ENCODE data around the gene PPFIBP2. TPM values are rescaled to one million over a fixed set of nuclear protein-coding genes. Genes with fewer than 3 reads are reported as not detected.

Gene PPFIBP2
- total RNA-seq, 2 experiments from 2014 or later = 33.1 to 34.7 TPM

DNA sequence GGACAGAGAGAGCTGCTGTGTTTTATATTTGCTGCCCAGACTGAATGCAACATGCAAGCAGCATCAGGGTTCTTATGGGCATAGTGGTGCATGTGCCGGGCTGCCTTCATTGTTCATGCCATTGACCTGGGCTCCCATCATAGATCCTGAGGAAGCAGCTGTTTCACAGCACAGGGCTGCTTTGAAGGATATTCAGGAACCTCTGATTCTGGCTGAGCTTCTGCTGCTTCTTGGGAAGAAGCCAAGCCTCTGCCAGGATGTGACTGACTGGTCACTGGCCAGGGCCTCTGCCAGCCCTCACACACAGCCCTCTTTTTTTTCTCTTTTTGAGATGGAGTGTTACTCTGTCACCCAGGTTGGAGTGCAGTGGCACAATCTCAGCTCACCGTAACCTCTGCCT, 116.2 kb downstream of the PPFIBP2 start:
- DNase-seq = no peak
- CTCF ChIA-PET = interaction anchor here (0.6 to 1.9 kb wide), 4 partner anchors 8 to 1432 kb away, joined by 3 to 6 read pairs (median 4); no protein-coding TSS in a partner anchor
- Mint-ChIP-seq H3K36me3 (ENCODE audit: low read depth) (peaks cover 7% of the 10 kb centered on the region), H3K27me3 (no peaks in the 10 kb centered on the region), H3K4me1 (no peaks in the 10 kb centered on the region), H3K27ac (no peak overlapping the region), H3K4me3 (no peak overlapping the region), H3K9me3 (no peaks in the 10 kb centered on the region)
- POLR2A ChIA-PET = interaction anchor here (0.6 kb wide), 1 partner anchor 35 kb away, joined by 3 read pairs; no protein-coding TSS in a partner anchor

DNA sequence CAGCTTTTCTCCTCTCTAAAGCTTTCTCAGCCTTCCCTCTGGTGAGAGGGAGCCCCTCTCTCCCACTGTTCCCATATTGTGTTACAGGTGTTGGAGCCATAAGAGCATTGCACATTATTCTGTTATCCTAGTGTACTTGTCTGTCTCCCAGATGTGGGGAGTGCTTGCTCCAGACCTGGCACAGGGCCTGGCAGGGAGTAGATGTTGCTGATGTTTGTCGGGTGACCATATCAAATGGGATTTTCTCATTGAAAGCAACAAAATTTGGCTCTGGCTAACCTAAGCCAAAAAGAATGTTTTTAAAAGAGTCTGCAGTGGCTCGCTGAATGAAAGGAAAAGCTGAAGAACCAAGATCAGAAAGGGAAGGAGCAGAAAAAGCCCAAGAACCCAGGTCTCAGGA, 118.4 kb downstream of the PPFIBP2 start:
- peaks cover 7% of the 10 kb centered on the region for H3K36me3 Mint-ChIP-seq (ENCODE audit: low read depth)
- CTCF ChIA-PET = interaction anchor here (1.1 to 1.2 kb wide), 2 partner anchors 28 to 56 kb away, joined by 3 to 4 read pairs; no protein-coding TSS in a partner anchor
- no peak for DNase-seq
- no peaks in the 10 kb centered on the region for H3K9me3 Mint-ChIP-seq
- no peak overlapping the region for H3K4me3 Mint-ChIP-seq
- H3K27ac Mint-ChIP-seq = no peak overlapping the region
- no peaks in the 10 kb centered on the region for H3K4me1 Mint-ChIP-seq
- no peaks in the 10 kb centered on the region for H3K27me3 Mint-ChIP-seq
- POLR2A ChIA-PET = no interaction called here

DNA sequence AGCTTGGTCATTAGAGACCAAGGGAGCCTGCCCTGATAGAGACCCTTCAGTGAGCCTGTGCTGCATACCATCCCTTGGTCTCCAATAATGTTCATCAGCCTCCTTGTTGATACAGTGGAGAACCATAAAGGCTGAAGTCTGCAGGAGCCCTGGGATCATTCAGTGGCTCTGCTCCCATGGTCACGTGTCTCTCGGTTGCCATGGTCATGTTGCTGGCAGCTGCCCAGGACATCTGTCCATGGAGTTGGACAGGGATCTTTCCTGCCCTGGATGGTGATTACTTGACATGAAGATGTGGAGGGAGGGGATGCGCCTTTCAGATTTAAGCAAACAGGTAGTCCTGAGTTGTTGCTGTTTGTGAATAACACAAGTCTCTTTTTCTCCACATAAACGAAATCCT, 121.3 kb downstream of the PPFIBP2 start:
- ChIA-PET CTCF (no interaction called here), POLR2A (no interaction called here)
- H3K27me3 Mint-ChIP-seq = no peaks in the 10 kb centered on the region
- no peak overlapping the region for H3K27ac Mint-ChIP-seq
- no peak overlapping the region for H3K4me3 Mint-ChIP-seq
- H3K4me1 Mint-ChIP-seq = no peaks in the 10 kb centered on the region
- no peak for DNase-seq
- H3K36me3 Mint-ChIP-seq (ENCODE audit: low read depth) = peaks cover 7% of the 10 kb centered on the region
- no peaks in the 10 kb centered on the region for H3K9me3 Mint-ChIP-seq

DNA sequence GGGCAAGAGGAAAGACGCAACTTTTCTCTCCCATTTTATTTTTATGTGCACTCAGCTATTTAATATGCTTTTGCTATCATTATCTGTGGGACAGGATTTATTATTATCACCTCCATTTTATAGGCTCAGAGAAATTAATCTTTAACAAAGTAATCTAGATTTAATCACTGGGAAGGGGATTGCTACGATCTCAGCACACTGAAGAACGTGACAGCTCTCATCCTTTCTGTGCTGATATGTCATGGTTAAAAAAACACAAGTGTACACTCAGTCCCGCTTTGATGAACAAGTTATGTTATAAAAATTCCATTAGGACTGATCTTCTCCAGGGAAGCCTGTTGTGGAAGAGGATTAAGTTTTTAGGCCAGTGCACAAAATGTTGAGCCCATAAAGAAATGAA, 121.9 kb downstream of the PPFIBP2 start:
- DNase-seq = no peak
- Mint-ChIP-seq H3K36me3 (ENCODE audit: low read depth) (peaks cover 7% of the 10 kb centered on the region), H3K27me3 (no peaks in the 10 kb centered on the region), H3K27ac (no peak overlapping the region), H3K4me3 (no peak overlapping the region), H3K9me3 (no peaks in the 10 kb centered on the region), H3K4me1 (no peaks in the 10 kb centered on the region)
- ChIA-PET CTCF (no interaction called here), POLR2A (no interaction called here)

DNA sequence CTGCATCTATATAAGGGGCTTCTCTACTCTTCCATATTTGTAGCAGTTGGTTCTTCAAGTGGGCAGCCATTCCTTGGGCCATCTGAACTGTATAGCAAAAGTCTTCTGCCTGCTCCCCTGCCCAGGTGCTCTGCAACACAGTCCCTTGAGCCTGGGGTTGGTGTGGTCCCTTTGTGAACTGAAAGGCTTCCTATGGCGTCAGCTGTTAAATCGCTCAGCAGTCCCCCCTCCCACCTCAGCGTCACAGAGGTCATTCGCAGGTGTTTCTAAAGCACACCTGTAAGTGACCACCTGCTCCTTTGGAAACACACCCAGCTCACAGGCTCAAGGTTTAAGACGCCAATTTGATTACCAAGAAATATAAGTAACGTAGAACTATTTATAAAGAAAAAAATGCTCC, 122.6 kb downstream of the PPFIBP2 start:
- ChIA-PET CTCF (interaction anchor here (1.7 kb wide), 1 partner anchor 9 kb away, joined by 4 read pairs; no protein-coding TSS in a partner anchor), POLR2A (no interaction called here)
- Mint-ChIP-seq H3K4me3 (no peak overlapping the region), H3K9me3 (no peaks in the 10 kb centered on the region), H3K36me3 (ENCODE audit: low read depth) (peaks cover 7% of the 10 kb centered on the region), H3K4me1 (no peaks in the 10 kb centered on the region), H3K27me3 (no peaks in the 10 kb centered on the region), H3K27ac (no peak overlapping the region)
- DNase-seq = no peak

DNA sequence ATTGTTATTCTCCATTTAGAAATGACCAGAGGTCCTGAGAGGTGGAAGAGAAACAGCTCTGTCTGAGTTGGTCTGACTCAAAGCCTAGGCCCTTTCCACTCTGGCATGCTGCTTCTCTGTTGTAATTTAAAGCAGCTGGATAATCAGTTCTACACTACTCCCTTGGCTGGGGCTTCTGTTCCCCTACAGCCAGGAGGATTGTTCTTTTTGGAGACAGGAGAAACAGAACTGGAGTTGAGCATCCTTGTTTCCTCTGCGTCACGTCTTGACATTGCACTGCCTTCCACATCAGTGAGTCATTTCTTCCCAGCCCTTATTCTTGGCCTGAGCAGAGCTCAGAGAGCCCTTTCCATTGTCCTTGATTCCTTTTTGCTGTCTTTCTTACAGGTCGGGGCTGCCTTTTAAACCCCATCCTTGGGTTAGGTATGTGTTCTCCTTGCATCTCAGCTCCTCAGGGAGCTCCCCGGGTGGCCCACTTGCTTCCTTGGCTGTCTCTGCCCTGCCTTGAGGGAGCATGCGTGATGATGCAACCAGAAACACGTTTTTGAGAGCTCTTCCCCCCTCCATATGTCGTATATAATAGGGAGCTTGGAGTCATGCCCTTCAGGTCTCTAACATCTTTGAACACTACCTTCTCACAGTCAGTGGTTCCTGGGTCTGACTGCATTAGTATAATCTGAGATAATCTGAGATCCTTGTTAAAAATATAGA, 123.8 kb downstream of the PPFIBP2 start:
- H3K4me3 Mint-ChIP-seq = no peak overlapping the region
- H3K27ac Mint-ChIP-seq = no peak overlapping the region
- DNase-seq = no peak
- CTCF ChIA-PET = interaction anchor here (0.7 to 1.7 kb wide), 6 partner anchors 8 to 66 kb away, joined by 3 to 4 read pairs (median 4); no protein-coding TSS in a partner anchor
- H3K36me3 Mint-ChIP-seq (ENCODE audit: low read depth) = peaks cover 4% of the 10 kb centered on the region
- H3K27me3 Mint-ChIP-seq = no peaks in the 10 kb centered on the region
- H3K9me3 Mint-ChIP-seq = no peaks in the 10 kb centered on the region
- H3K4me1 Mint-ChIP-seq = no peaks in the 10 kb centered on the region
- POLR2A ChIA-PET = interaction anchor here (0.6 kb wide), 1 partner anchor 218 kb away, joined by 3 read pairs; no protein-coding TSS in a partner anchor

DNA sequence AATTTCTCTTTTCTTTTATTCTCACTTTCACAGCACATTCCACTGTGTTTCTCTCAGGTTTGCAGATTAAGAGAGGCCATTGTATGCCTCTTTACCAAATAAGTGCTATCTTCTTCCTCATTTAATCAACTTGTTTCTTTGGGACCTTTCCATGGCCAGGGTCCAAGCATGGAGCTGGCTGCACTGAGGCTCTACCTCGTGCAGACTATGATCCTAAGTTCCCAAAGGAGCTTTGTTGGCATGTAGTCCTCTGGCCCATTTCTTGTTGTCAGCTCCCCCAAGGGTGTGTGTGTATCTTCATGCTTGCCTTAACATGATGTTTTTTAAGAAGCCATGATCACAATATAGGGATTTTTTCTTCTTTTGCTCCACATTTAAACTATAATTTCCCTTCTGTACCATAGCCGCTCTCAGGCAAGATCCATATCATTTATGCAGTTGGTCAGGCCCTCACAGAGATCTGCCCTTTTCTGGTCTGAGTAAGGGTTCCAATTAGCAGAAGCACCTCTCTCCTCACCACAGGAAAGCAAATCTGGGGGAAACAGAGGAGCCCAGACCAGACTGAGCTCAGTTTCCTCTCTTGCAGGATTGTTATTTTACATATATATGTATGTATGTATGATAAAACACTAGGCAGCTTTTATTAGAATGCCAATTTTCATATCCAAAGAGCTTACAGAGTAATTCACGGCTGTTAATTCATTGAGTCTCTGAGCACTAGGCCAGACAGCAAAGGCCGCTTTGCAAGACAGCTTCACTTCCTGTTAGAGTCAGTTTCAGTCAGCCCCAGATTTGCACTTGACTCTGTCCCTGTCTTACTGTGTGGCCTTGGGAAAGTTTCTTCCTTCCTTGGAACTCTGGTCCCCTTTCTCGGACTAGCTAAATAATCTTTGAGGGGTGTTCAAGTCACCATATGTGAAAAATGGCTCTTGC, 125.2 kb downstream of the PPFIBP2 start:
- ChIA-PET CTCF (interaction anchor here (1.2 to 2.0 kb wide), 4 partner anchors 10 to 22 kb away, joined by 4 to 7 read pairs (median 4); no protein-coding TSS in a partner anchor), POLR2A (no interaction called here)
- Mint-ChIP-seq H3K9me3 (no peaks in the 10 kb centered on the region), H3K27ac (no peak overlapping the region), H3K27me3 (no peaks in the 10 kb centered on the region), H3K4me1 (no peaks in the 10 kb centered on the region), H3K4me3 (no peak overlapping the region), H3K36me3 (ENCODE audit: low read depth) (peaks cover 4% of the 10 kb centered on the region)
- no peak for DNase-seq

DNA sequence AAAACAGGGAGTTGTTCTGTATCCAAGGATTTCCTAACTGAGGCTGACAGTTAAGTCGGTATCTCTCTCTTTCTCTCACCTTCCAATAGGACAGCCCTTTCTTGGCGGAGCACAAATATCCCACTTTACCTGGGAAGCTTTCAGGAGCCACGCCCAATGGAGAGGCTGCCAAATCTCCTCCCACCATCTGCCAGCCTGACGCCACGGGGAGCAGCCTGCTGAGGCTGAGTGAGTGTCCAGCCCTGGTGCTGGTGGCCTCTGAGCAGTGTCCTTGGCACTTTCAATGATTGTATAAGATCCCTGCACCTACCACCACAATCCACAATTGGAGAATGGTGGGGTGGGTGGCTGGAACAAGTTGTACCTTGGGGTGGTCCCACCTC, 125.8 kb downstream of the PPFIBP2 start:
- POLR2A ChIA-PET = no interaction called here

DNA sequence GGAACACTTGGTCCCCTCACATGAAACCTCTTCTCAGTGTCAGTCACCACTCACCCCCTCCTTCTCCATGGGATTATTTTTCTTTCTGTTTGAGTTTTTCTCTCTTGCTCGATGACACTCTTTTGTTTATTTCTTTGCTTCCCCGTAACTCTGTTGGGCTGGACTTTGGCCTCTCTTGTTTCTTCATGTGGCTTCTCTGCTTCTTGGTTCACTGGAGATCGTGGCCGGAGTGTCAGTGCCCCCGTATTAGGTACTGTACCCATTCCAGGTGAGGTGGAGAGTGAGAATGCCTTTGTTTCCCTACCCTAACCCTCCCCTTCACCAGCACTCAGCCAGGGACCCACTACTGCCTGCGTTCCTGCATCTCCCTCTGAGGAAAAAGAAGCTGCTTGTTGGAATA, 127.0 kb downstream of the PPFIBP2 start:
- H3K4me1 Mint-ChIP-seq = no peaks in the 10 kb centered on the region
- no peaks in the 10 kb centered on the region for H3K27me3 Mint-ChIP-seq
- H3K27ac Mint-ChIP-seq = no peak overlapping the region
- DNase-seq = no peak
- CTCF ChIA-PET = no interaction called here
- POLR2A ChIA-PET = no interaction called here
- no peaks in the 10 kb centered on the region for H3K9me3 Mint-ChIP-seq
- no peak overlapping the region for H3K4me3 Mint-ChIP-seq
- H3K36me3 Mint-ChIP-seq (ENCODE audit: low read depth) = peaks cover 4% of the 10 kb centered on the region

More for the DNA sequence above, 125.8 kb downstream of the PPFIBP2 start:
- Mint-ChIP-seq H3K27ac (no peak overlapping the region), H3K4me1 (no peaks in the 10 kb centered on the region), H3K9me3 (no peaks in the 10 kb centered on the region), H3K4me3 (no peak overlapping the region), H3K27me3 (no peaks in the 10 kb centered on the region), H3K36me3 (ENCODE audit: low read depth) (peaks cover 4% of the 10 kb centered on the region)
- no peak for DNase-seq
- CTCF ChIA-PET = interaction anchor here (1.2 to 2.0 kb wide), 2 partner anchors 12 to 20 kb away, joined by 5 to 7 read pairs; no protein-coding TSS in a partner anchor

DNA sequence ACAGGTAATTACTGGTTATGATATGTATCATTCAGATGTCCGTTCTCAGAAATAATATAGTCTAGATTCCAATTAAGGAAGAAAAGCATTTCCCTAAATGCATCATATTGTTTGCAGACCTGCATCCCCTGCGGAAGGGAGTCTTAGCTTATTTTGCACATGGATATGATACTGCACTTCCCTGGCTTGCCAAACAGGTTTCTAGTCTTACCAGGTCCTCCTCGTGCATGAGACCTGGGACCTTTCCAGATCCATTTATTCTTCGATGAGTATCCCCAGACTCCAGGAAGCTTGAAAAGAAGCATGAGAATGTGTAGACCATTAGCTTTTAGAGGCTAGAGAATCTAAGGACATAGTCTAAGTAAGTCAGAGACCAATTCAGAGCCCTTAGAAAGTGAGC, 128.9 kb downstream of the PPFIBP2 start:
- Mint-ChIP-seq H3K4me3 (no peak overlapping the region), H3K27me3 (no peaks in the 10 kb centered on the region), H3K27ac (no peak overlapping the region), H3K9me3 (no peaks in the 10 kb centered on the region), H3K4me1 (no peaks in the 10 kb centered on the region), H3K36me3 (ENCODE audit: low read depth) (peaks cover 4% of the 10 kb centered on the region)
- no peak for DNase-seq
- ChIA-PET CTCF (interaction anchor here (0.5 to 1.2 kb wide), 3 partner anchors 14 to 652 kb away, joined by 3 to 4 read pairs (median 3); no protein-coding TSS in a partner anchor), POLR2A (no interaction called here)

DNA sequence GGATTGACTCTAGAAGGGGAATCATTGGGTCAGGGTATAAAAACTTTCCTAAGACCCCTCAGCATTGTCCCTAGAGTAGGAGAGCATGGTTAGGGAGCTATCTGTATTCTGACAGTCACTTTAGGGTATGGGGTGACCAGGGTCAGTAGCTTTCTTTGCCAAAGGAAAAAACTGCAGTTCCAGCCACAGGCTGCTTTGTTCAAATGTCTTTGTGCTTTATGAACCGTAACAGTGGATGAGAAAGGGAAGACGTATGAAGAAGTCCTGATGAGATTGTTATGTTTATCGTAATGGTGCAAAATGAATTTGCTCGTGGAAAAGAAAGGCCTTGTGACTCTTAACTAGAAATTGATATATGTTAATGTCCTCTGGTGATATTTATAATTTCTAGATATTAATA, 129.5 kb downstream of the PPFIBP2 start:
- Mint-ChIP-seq H3K4me3 (no peak overlapping the region), H3K27ac (no peak overlapping the region), H3K36me3 (ENCODE audit: low read depth) (peaks cover 4% of the 10 kb centered on the region), H3K27me3 (no peaks in the 10 kb centered on the region), H3K4me1 (no peaks in the 10 kb centered on the region), H3K9me3 (no peaks in the 10 kb centered on the region)
- CTCF ChIA-PET = interaction anchor here (0.5 to 1.2 kb wide), 3 partner anchors 14 to 652 kb away, joined by 3 to 4 read pairs (median 3); no protein-coding TSS in a partner anchor
- POLR2A ChIA-PET = no interaction called here
- DNase-seq = no peak

DNA sequence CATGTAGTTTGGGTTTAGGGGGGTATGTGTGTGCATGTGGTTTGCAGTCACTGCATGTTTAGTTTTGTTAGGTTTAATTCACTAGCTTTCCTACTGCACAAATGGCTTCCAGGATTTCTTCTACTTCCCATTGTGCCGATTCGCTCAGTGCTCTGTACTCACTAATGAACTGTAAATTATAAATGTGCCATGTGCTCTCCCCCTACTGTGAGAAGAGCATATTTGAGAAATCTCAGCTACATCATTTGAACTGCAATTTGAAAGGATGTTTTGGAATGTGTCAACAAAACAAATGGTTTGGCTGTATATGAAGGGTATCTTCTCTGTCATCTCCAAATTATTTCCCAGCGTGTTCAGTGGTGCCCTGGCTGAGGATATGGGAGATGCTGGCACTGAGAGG, 131.4 kb downstream of the PPFIBP2 start:
- no peak for DNase-seq
- Mint-ChIP-seq H3K36me3 (ENCODE audit: low read depth) (peaks cover 7% of the 10 kb centered on the region), H3K27ac (no peak overlapping the region), H3K27me3 (no peaks in the 10 kb centered on the region), H3K4me3 (no peak overlapping the region), H3K4me1 (no peaks in the 10 kb centered on the region), H3K9me3 (no peaks in the 10 kb centered on the region)
- ChIA-PET CTCF (interaction anchor here (0.5 kb wide), 1 partner anchor 417 kb away, joined by 3 read pairs; no protein-coding TSS in a partner anchor), POLR2A (no interaction called here)

DNA sequence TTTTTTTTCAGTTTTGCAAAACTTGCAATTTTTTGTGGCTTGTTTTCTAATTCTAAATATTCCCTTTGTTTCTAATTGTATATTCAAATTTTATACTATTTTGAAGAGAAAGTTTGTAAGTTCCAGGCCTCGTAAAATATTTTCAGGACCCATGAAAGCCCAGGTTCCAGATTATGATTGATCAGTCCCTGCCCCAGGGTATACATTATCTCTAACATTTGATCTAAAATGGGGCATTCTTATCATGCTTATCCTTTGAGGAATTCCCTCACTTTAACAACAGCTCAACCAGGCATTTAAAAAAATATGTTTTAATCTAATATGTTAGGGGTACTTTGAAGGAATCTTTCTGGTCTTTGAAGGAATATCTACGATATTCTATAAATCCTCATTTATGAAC, 133.1 kb downstream of the PPFIBP2 start:
- no peaks in the 10 kb centered on the region for H3K9me3 Mint-ChIP-seq
- no peak overlapping the region for H3K4me3 Mint-ChIP-seq
- no peak for DNase-seq
- ChIA-PET POLR2A (no interaction called here), CTCF (no interaction called here)
- no peaks in the 10 kb centered on the region for H3K27me3 Mint-ChIP-seq
- no peaks in the 10 kb centered on the region for H3K4me1 Mint-ChIP-seq
- H3K27ac Mint-ChIP-seq = no peak overlapping the region
- H3K36me3 Mint-ChIP-seq (ENCODE audit: low read depth) = peaks cover 13% of the 10 kb centered on the region

Measured in activated CD4-positive, alpha-beta T cell treated with anti-CD3 and anti-CD28 coated beads, Interleukin-2, amount 10 ng/mL, durations not matched to agents 7 days and 5 days (primary cell).